A673 (cell line): Measurements from ENCODE around the gene COL4A2. TPM values are rescaled to one million over a fixed set of nuclear protein-coding genes. Genes with fewer than 3 reads are reported as not detected.

Experiments
- BruUV-seq: library from RNA; stranded (reverse); fragments of 400-500 nt; replicated peaks from 2 replicates; lab custom pipeline; 2021; lab: Mats Ljungman, UMichigan
- CTCF ChIA-PET: fragments of 300-600 bp; sonication (Branson Sonifier 250); formaldehyde crosslinking; loops from one replicate; lab custom pipeline; 2022; ENCODE audit warnings: antibody characterized with exemption; lab: Charles Lee
- POLR2A ChIA-PET: fragments of 300-600 bp; sonication (Branson Sonifier 250); formaldehyde crosslinking; loops from one replicate; lab custom pipeline; 2022; ENCODE audit warnings: antibody characterized with exemption; ENCODE audit not compliant: low non-redundant PET; lab: Charles Lee
- DNase-seq: peaks from one replicate; pipeline ENCODE4 v3.0.0-alpha.2; 2015; ENCODE audit warnings: low spot score
- H3K27ac ChIP-seq: fragments of 200-600 bp; sonication (generic); 2 replicates; pipeline ENCODE4 v1.5.1; 2016; ENCODE audit warnings: mixed run types, low read depth, mild to moderate bottlenecking, mixed read lengths, antibody characterized with exemption, low read length; ENCODE audit not compliant: poor library complexity, severe bottlenecking
- H3K27me3 ChIP-seq: fragments of 200-600 bp; sonication (generic); replicated peaks from 2 replicates; pipeline ENCODE4 v1.6.1; 2017; ENCODE audit warnings: mixed run types, low read depth, mild to moderate bottlenecking, mixed read lengths, antibody characterized with exemption, low read length; ENCODE audit not compliant: insufficient read depth, poor library complexity
- H3K36me3 ChIP-seq: fragments of 200-600 bp; sonication (generic); 2 replicates; pipeline ENCODE4 v1.6.1; 2016; ENCODE audit warnings: mixed run types, mild to moderate bottlenecking, mixed read lengths, antibody characterized with exemption, low read length; ENCODE audit not compliant: insufficient read depth, poor library complexity, severe bottlenecking
- H3K4me1 ChIP-seq: fragments of 200-600 bp; sonication (generic); 2 replicates; pipeline ENCODE4 v1.6.1; 2017; ENCODE audit warnings: mixed run types, mild to moderate bottlenecking, mixed read lengths, antibody characterized with exemption, low read length; ENCODE audit not compliant: insufficient read depth, poor library complexity, severe bottlenecking
- H3K4me3 ChIP-seq: fragments of 200-600 bp; sonication (generic); 2 replicates; pipeline ENCODE4 v1.5.1; 2016; ENCODE audit warnings: low read depth, mixed run types, mild to moderate bottlenecking, mixed read lengths, low read length; ENCODE audit not compliant: poor library complexity, severe bottlenecking
- H3K9me3 ChIP-seq: fragments of 200-600 bp; sonication (generic); 2 replicates; pipeline ENCODE4 v1.6.1; 2016; ENCODE audit warnings: mixed run types, low read depth, mild to moderate bottlenecking, mixed read lengths, antibody characterized with exemption, low read length; ENCODE audit not compliant: poor library complexity, severe bottlenecking
- CTCF ChIP-seq: fragments of 300-800, 200-600 bp; sonication (generic); conservative IDR thresholded peaks from 2 replicates; pipeline ENCODE4 v1.5.1; 2017; ENCODE audit warnings: low read depth, mild to moderate bottlenecking, antibody characterized with exemption, low read length, moderate library complexity, mixed read lengths
- EZH2 ChIP-seq: fragments of 200-600 bp; sonication (generic); IDR thresholded peaks from 2 replicates; pipeline ENCODE4 v1.6.1; 2017; ENCODE audit warnings: borderline replicate concordance, low read depth, mild to moderate bottlenecking, mixed read lengths, antibody characterized with exemption, low read length; ENCODE audit not compliant: poor library complexity, severe bottlenecking
- intact Hi-C: fragments of 100-400 bp; cut with micrococcal nuclease; formaldehyde crosslinking; loops from one replicate; pipeline ENCODE4 v1.10.0; 2022; ENCODE audit not compliant: unreplicated experiment
- total RNA-seq: library from RNA; stranded (reverse); gene quantifications from 2 replicates; pipeline ENCODE4 v1.2.3, GENCODE V29; 2021

COL4A2 gene
- total RNA-seq, 1 experiment from 2014 or later, result 184 TPM

GRCh38 chr13:110324026-110324749, 17.1 kb downstream of the COL4A2 start:
- DNase-seq, result no peak
- POLR2A ChIA-PET, result interaction anchor here (0.6 kb wide), 1 partner anchor 282 kb away, joined by 3 read pairs; no protein-coding TSS in a partner anchor
- peaks cover 97% of the 10 kb centered on the region for H3K4me1 ChIP-seq

DNA sequence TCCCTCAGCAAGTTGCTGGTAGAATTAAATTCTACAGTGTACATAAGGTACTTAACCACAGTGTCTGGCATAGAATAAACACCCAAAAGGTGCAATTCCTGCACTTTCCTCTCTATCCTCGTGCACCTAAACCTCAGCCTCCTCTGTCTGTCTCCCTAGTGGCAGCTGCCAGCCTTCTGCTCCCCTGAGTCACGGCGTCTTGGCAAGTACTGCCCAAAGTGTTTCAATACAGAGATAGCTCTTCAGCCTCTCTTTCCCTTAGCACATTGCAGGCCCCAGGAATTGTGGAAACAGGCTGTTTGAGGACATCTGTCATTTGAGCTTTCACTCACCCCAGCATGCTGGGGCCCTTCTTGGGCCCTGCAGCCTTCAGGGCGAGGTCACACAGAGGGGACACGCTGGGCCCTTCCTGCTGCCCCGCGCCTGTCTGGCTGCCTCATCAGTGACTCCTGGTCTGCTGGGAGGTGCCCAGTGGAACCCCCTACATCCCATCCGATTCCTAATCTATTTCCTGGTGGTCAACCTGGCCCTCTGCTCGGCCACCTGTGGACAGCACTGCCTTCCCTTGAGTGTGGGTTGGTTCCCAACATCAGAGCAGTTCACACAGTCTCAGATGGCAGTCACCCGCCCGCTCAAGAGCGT, 19.3 kb downstream of the COL4A2 start:
- intact Hi-C loops, result loop anchor here (10.0 kb wide), 1 partner anchor 388 kb away; the partner anchor contains the start of gene ING1
- peaks cover 95% of the 10 kb centered on the region for H3K4me1 ChIP-seq
- CTCF ChIA-PET, result no interaction called here
- no peak overlapping the region for H3K4me3 ChIP-seq
- BruUV-seq, result no TSS peak
- no peaks in the 10 kb centered on the region for H3K27me3 ChIP-seq
- no peak for DNase-seq
- peak overlapping the region; percentile 75 for H3K27ac ChIP-seq
- no peaks in the 10 kb centered on the region for H3K36me3 ChIP-seq
- POLR2A ChIA-PET, result no interaction called here
- TF ChIP-seq CTCF (no peak), EZH2 (no peak)
- H3K9me3 ChIP-seq, result no peaks in the 10 kb centered on the region

More at GRCh38 chr13:110324026-110324749, 17.1 kb downstream of the COL4A2 start:
- H3K36me3 ChIP-seq, result no peaks in the 10 kb centered on the region
- peak overlapping the region; percentile 4 for H3K27ac ChIP-seq
- H3K9me3 ChIP-seq, result no peaks in the 10 kb centered on the region
- CTCF ChIA-PET, result no interaction called here
- BruUV-seq, result no TSS peak
- H3K4me3 ChIP-seq, result no peak overlapping the region
- no peak for TF ChIP-seq EZH2
- intact Hi-C loops, result loop anchor here (5.0 to 10.0 kb wide), 2 partner anchors 93 to 391 kb away; partner anchors contain the start of gene ING1
- H3K27me3 ChIP-seq, result no peaks in the 10 kb centered on the region

- H3K4me3 ChIP-seq, result peak overlapping the region; percentile 10
- DNase-seq, result peak; percentile 81
These were observed 20.1 kb downstream of the COL4A2 start for GRCh38 chr13:110327051-110327721.

More at GRCh38 chr13:110327051-110327721, 20.1 kb downstream of the COL4A2 start:
- peaks cover 88% of the 10 kb centered on the region for H3K4me1 ChIP-seq
- H3K27ac ChIP-seq, result peak overlapping the region; percentile 75
- TF ChIP-seq CTCF (no peak), EZH2 (no peak)
- POLR2A ChIA-PET, result no interaction called here
- no peaks in the 10 kb centered on the region for H3K9me3 ChIP-seq
- BruUV-seq, result TSS peak; percentile 38
- no peaks in the 10 kb centered on the region for H3K27me3 ChIP-seq
- peaks cover 3% of the 10 kb centered on the region for H3K36me3 ChIP-seq
- intact Hi-C loops, result loop anchor here (10.0 kb wide), 1 partner anchor 388 kb away; the partner anchor contains the start of gene ING1
- CTCF ChIA-PET, result no interaction called here
